HL-60/S4 treated with phorbol 12-myristate 13-acetate at 8.2 ng/mL for 4 days and 3 days (cell line): ENCODE data around the gene MYO1F.
"Not testable (repeated sequence)": the region's sequence is repeated elsewhere in the genome, so short reads cannot be mapped to it uniquely, and the experiment has no call there.

Source experiments
- in situ Hi-C: fragments of 300-500 bp; cut with MboI; formaldehyde crosslinking; loops from 2 replicates; pipeline ENCODE4 v1.15.0; 2022; ENCODE audit warnings: low sequenced_read_pairs

The MYO1F gene

DNA sequence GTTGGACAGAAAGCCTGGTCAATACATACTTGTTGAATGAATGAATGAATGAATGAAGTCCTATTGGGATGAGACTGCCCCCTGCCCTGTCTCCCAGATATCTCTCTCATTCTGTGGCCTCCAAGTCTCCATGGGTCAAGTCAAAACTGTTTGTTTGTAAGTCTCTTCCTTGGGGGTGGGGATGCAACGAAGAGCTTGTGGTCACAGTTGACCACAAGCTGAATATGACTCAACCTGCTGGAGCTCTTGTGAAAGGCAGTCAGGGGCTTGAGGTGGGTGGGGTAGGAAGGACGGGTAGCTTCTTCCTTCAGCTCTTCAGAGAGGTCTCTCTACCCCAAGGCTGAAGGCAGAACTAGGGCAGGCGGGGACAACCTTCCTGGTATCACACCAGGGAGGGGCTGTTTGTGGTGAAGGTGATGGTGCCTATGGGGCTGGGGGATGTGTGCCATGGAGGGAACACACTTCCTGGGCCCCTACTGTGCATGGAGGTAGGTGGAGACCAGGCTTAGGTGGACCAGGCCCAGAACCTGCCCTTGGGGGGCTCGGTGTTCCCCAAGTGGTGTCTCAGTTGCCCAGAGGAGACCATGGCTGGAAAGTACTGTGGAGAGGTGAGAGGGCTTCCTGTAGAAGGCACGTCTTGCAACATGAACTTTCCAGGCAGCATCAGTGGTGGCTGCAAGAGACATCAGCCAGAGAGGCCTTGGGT lies 8.0 kb downstream of the MYO1F start:
- in situ Hi-C loops: no loop called here

GRCh38 chr19:8567522-8568172 lies 9.6 kb downstream of the MYO1F start:
- in situ Hi-C loops: no loop called here

- in situ Hi-C loops: no loop called here
Observed at GRCh38 chr19:8566855-8567254, 10.4 kb downstream of the MYO1F start.

- in situ Hi-C loops: not testable (repeated sequence)
Observed at GRCh38 chr19:8564866-8565265, 12.4 kb downstream of the MYO1F start.

DNA sequence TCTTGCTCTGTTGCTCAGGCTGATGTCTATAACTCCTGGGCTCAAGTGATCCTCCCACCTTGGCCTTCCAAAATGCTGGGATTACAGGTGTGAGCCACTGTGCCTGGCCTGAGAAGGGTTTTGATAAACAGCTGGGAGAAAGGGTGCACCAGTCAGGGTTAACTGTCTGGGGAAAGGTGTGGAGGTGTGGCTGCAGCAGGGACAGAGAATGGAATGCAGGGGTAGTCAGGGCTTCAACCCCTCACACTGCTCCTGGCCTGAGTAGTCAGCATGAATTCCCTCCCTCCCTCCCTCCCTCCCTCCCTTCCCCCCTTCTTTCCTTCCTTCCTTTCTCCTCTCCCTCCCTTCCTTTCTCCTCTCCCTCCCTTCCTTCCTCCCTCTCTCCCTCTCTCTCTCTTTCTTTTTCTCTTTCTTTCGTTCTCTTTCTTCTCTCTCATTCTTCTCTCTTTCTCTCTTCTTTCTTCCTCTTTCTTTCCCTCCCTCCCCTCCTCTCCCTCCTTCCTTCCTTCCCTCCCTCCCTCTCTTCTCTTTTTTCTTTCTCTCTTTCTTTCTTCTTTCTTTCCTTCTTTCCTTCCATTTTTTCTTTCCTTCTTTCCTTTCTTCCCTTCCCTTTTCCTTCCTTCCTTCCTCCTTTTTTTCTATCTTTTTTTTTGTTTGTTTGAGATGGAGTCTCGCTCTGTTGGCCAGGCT lies 16.0 kb downstream of the MYO1F start:
- in situ Hi-C loops: no loop called here

DNA sequence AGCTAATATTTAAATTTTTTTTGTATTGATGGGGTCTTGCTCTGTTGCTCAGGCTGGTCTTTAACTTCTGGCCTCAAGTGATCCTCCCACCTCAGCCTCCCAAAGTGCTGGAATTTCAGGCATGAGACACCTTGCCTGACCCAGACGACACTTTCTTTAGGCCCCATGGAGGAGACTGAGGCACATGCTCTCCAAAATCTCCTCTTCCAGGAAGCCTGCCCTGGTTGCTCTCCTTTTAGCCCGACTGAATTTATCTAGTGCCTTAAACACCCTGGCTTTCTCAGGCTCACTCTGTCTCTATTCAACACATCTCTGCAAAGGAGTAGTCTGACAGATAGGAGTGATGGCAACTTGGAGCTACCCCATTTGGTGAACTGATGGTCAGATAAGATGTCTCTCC lies 18.9 kb downstream of the MYO1F start:
- in situ Hi-C loops: no loop called here

- in situ Hi-C loops: no loop called here
Observed at GRCh38 chr19:8557642-8558238, 19.5 kb downstream of the MYO1F start.

- in situ Hi-C loops: not testable (repeated sequence)
Observed at GRCh38 chr19:8553729-8554128, 23.5 kb downstream of the MYO1F start.

DNA sequence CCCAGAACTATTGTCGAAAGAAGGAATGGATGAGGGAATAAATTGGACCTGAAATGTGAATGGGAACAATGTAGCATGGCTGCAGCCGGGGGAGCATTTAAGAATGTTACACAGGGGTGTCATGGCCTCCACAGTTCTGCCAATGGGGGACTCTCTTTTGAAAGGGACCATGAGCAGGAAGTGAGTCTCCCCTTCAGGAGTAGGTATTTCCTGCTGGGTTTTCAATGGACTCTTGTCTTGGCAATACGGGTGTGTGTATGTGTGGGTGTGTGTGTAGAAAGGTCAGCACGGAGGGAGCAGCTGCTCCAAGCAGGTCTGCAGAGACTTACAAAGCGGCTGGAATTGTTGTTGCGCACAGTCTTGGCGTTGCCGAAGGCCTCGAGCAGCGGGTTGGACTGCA lies 24.4 kb downstream of the MYO1F start:
- in situ Hi-C loops: no loop called here

DNA sequence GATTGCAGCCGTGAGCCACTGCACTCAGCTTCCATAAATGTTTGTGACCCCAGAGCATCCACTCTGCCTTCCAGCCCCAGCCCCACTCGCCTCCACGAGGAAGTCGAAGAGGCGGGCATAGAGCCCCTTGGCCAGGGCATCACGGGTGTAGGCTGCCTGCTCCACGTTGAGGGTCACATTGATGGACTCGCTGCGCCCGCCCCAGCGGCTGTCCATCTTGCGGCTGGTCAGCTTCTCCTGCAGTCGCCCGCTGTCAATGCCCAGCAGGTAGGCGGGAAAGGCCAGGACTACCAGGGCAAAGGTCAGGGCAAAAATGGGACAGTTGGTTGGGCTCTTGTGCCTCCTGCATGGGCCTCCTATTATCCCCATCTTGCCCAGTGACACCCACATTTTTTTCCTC lies 27.2 kb downstream of the MYO1F start:
- in situ Hi-C loops: no loop called here

DNA sequence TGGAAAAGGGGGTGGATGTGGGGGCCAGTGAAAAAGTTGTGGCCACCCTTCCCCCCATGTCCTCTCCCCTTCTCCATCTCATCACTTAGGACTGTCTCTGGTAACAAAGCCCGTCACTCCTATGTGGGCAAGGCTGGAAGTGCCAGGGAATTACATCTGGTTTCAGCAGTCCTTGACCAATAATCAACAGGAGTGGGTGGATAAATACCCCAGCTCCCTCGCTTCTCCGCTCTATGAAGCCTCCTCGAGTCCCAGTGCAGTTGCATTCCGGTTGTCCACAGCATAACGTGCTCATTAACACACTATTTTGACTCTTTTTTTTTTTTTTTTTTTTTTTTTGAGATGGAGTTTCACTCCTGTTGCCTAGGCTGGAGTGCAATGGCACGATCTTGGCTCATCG lies 31.5 kb downstream of the MYO1F start:
- in situ Hi-C loops: no loop called here

DNA sequence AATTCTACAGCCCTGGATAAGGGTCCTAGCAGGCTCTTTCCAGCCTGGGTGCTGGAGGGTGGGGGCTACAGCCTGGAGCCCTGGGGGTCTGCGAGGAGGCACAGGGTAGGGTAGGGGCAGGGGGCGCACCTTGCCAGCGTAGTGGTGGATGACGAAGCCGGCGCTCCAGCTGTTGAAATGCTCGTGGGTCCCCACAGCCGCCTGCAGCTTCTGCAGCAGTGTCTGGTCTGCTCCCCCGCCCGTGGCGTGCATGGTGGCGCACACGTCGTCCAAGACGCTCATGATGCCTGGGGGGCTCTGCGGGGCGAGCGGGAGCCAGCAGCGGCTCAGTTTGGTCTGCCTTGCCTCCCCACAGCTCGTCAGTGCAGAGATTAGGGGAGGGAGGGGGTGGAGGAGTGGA lies 33.1 kb downstream of the MYO1F start:
- in situ Hi-C loops: no loop called here

GRCh38 chr19:8539621-8540149 lies 37.6 kb downstream of the MYO1F start:
- in situ Hi-C loops: no loop called here

- in situ Hi-C loops: no loop called here
Observed at GRCh38 chr19:8537099-8537498, 40.1 kb downstream of the MYO1F start.

DNA sequence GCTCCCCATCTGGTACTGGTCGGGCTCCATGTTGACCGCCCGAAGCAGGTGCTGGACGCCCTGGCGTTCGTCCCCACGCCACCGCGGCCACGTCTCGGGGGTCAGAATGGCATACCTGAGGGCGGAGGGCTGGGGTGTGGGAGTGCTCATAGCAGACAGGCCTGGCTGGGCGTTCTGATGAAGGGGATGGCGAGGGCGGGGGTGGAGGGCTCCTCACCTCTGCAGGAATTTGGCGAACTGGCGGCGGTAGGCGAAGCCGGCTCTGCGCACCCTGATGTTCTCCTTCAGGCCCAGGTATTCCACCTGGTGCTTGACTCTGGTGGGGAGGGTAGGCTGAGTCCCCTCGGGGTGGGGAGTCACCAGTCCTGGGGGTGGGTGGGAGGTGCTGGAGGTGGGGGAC lies 41.0 kb downstream of the MYO1F start:
- in situ Hi-C loops: no loop called here

GRCh38 chr19:8532225-8532624 lies 45.0 kb downstream of the MYO1F start:
- in situ Hi-C loops: no loop called here

DNA sequence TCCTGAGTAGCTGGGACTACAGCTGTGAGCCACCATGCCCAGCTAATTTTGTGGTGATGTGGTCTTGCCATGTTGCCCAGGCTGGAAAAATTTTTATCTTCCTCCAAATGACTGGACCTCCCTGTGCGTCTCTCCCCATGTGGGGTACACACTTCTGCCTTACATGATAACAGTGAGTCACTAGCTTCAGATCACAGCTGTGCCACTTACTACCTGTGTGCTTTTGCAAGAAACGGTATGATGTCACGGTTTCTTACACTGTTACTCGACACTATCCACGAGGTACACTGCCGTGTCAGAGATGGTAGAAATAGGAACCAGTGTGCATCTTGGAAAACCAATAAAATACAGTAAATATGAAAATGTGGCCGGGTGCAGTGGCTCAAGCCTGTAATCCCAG lies 45.8 kb downstream of the MYO1F start:
- in situ Hi-C loops: no loop called here

GRCh38 chr19:8530061-8530679 lies 47.1 kb downstream of the MYO1F start:
- in situ Hi-C loops: no loop called here

- in situ Hi-C loops: no loop called here
Observed at GRCh38 chr19:8529369-8530006, 47.8 kb downstream of the MYO1F start.

GRCh38 chr19:8528500-8528899 lies 48.7 kb downstream of the MYO1F start:
- in situ Hi-C loops: no loop called here
